ENCODE measurements around the gene CENPP.

The CENPP gene

DNA sequence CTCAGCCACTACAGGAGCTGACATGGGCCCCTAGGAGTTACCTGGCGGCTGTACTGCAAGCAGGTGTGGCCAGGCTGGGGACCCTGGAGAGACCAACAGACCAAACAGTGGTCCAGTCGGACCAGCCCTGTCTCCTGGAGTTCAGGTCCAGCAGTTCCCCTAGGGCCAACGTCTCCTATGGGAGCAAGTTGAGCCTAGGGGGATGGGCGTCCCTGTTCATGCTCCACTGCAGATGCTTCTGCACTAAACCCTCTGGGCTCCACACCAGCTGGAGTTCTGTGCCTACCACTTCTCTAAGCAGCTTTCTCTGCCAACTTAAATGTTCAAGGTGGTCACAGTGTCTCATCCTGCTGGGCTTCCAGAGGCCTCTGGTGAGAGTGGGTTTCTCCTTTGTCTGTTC lies 119.1 kb downstream of the CENPP start:
- Histone ChIP-seq H3K36me3 (no peaks in the 10 kb centered on the region), H3K4me3 (ENCODE audit: low read depth in 1 of 2, low read length in 1 of 2) (no peak overlapping the region), H3K27ac (no peak overlapping the region), H3K27me3 (no peaks in the 10 kb centered on the region), H3K9me3 (no peaks in the 10 kb centered on the region), H3K4me1 (ENCODE audit: control insufficient read depth in 1 of 2, insufficient read depth in 1 of 2, low read depth in 1 of 2, low read length in 1 of 2) (no peaks in the 10 kb centered on the region)
- TF ChIP-seq, protein P1, sequence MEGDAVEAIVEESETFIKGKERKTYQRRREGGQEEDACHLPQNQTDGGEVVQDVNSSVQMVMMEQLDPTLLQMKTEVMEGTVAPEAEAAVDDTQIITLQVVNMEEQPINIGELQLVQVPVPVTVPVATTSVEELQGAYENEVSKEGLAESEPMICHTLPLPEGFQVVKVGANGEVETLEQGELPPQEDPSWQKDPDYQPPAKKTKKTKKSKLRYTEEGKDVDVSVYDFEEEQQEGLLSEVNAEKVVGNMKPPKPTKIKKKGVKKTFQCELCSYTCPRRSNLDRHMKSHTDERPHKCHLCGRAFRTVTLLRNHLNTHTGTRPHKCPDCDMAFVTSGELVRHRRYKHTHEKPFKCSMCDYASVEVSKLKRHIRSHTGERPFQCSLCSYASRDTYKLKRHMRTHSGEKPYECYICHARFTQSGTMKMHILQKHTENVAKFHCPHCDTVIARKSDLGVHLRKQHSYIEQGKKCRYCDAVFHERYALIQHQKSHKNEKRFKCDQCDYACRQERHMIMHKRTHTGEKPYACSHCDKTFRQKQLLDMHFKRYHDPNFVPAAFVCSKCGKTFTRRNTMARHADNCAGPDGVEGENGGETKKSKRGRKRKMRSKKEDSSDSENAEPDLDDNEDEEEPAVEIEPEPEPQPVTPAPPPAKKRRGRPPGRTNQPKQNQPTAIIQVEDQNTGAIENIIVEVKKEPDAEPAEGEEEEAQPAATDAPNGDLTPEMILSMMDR (IDR thresholded peaks at IDR 0.05), result no peak

- Histone ChIP-seq H3K4me1 (ENCODE audit: control insufficient read depth in 1 of 2, insufficient read depth in 1 of 2, low read depth in 1 of 2, low read length in 1 of 2) (no peaks in the 10 kb centered on the region), H3K27ac (no peak overlapping the region), H3K36me3 (no peaks in the 10 kb centered on the region), H3K27me3 (no peaks in the 10 kb centered on the region), H3K4me3 (ENCODE audit: low read depth in 1 of 2, low read length in 1 of 2) (no peak overlapping the region), H3K9me3 (no peaks in the 10 kb centered on the region)
- TF ChIP-seq, protein P1 (IDR thresholded peaks at IDR 0.05), result no peak
These were observed 120.8 kb downstream of the CENPP start for GRCh38 chr9:92446536-92446935.

DNA sequence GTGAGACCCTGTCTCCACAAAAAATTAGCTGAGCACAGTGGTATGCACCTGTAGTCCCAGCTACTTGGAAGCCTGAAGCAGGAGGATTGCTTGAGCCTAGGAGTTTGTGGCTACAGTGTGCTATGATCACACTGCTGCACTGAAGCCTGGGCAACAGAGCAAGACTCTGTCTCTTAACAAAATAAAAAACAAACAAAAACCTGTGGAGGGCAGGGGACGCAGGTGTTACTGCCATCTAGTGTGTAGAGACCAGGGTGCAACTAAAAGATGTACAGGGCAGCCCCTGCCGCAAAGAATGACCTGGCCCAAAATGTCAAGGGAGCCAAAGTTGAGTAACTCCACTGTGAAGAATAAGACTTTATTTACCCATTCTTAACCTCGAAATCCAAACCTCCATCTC lies 129.5 kb downstream of the CENPP start:
- H3K27ac ChIP-seq, result no peak overlapping the region
- H3K36me3 ChIP-seq, result no peaks in the 10 kb centered on the region
- no peak overlapping the region for H3K4me3 ChIP-seq (ENCODE audit: low read depth in 1 of 2, low read length in 1 of 2)
- TF ChIP-seq, protein P1 (IDR thresholded peaks at IDR 0.05), result no peak
- no peaks in the 10 kb centered on the region for H3K27me3 ChIP-seq
- H3K4me1 ChIP-seq (ENCODE audit: control insufficient read depth in 1 of 2, insufficient read depth in 1 of 2, low read depth in 1 of 2, low read length in 1 of 2), result no peaks in the 10 kb centered on the region
- no peaks in the 10 kb centered on the region for H3K9me3 ChIP-seq

DNA sequence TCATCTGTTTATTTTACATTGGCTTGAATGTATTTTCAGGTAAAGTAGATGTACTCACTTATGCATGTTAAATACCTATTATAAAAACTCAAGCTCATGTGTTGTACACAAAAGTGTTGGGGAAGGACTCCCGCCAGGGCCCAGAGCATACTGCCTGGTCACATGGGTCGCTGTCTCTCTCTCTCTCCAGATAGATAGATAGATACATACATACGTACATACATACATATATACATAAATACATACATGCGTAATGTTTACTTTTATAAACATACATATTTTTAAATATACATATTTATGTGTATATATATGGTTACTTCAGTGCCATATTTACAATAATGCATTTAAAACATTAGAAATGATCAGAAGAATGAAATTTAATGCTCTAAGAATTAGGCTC lies 131.8 kb downstream of the CENPP start:
- Histone ChIP-seq H3K27ac (no peak overlapping the region), H3K4me1 (ENCODE audit: control insufficient read depth in 1 of 2, insufficient read depth in 1 of 2, low read depth in 1 of 2, low read length in 1 of 2) (no peaks in the 10 kb centered on the region), H3K9me3 (no peaks in the 10 kb centered on the region), H3K36me3 (no peaks in the 10 kb centered on the region), H3K27me3 (no peaks in the 10 kb centered on the region), H3K4me3 (ENCODE audit: low read depth in 1 of 2, low read length in 1 of 2) (no peak overlapping the region)
- TF ChIP-seq, protein P1 (IDR thresholded peaks at IDR 0.05), result no peak

- no peaks in the 10 kb centered on the region for H3K9me3 ChIP-seq
- no peak overlapping the region for H3K4me3 ChIP-seq (ENCODE audit: low read depth in 1 of 2, low read length in 1 of 2)
- no peak overlapping the region for H3K27ac ChIP-seq
- H3K36me3 ChIP-seq, result no peaks in the 10 kb centered on the region
- TF ChIP-seq, protein P1 (IDR thresholded peaks at IDR 0.05), result no peak
- H3K27me3 ChIP-seq, result no peaks in the 10 kb centered on the region
- no peaks in the 10 kb centered on the region for H3K4me1 ChIP-seq (ENCODE audit: control insufficient read depth in 1 of 2, insufficient read depth in 1 of 2, low read depth in 1 of 2, low read length in 1 of 2)
These were observed 137.6 kb downstream of the CENPP start for GRCh38 chr9:92463387-92463786.

GRCh38 chr9:92463984-92464383 lies 138.2 kb downstream of the CENPP start:
- Histone ChIP-seq H3K27me3 (no peaks in the 10 kb centered on the region), H3K4me1 (ENCODE audit: control insufficient read depth in 1 of 2, insufficient read depth in 1 of 2, low read depth in 1 of 2, low read length in 1 of 2) (no peaks in the 10 kb centered on the region), H3K9me3 (no peaks in the 10 kb centered on the region), H3K27ac (no peak overlapping the region), H3K36me3 (no peaks in the 10 kb centered on the region), H3K4me3 (ENCODE audit: low read depth in 1 of 2, low read length in 1 of 2) (no peak overlapping the region)
- TF ChIP-seq, protein P1 (IDR thresholded peaks at IDR 0.05), result no peak
